Panc1 (cell line): Measurements from ENCODE around the gene CHCHD1. TPM values are rescaled to one million over a fixed set of nuclear protein-coding genes. Genes with fewer than 3 reads are reported as not detected.

Experiments used
- ATAC-seq: fragments of 200-7000 bp; cut with Tn5 transposase; 2 replicates; pipeline ENCODE4 v1.9.1; 2020; ENCODE audit warnings: mild to moderate bottlenecking, moderate library complexity
- BruUV-seq: library from RNA; stranded (reverse); fragments of 400-500 nt; replicated peaks from 2 replicates; lab custom pipeline; 2021; lab: Mats Ljungman, UMichigan
- CTCF ChIA-PET: fragments of 300-600 bp; sonication (Branson Sonifier 250); formaldehyde crosslinking; loops from one replicate; lab custom pipeline; 2022; ENCODE audit warnings: antibody characterized with exemption; lab: Charles Lee
- POLR2A ChIA-PET: fragments of 300-600 bp; sonication (Branson Sonifier 250); formaldehyde crosslinking; loops from one replicate; lab custom pipeline; 2022; ENCODE audit warnings: antibody characterized with exemption; lab: Charles Lee
- DNase-seq: peaks from one replicate; pipeline ENCODE4 v3.0.0-alpha.2; 2010; ENCODE audit warnings: low read depth, low spot score
- H3K27ac ChIP-seq: 2 replicates; pipeline ENCODE4 v1.5.1; 2011; ENCODE audit warnings: mild to moderate bottlenecking, low read length, inconsistent platforms
- H3K27me3 ChIP-seq: fragments of 200-500 bp; sonication (Bioruptor generic); 2 replicates; pipeline ENCODE4 v1.6.0; 2014; ENCODE audit warnings: low read length, inconsistent platforms; ENCODE audit not compliant: control insufficient read depth, insufficient read depth
- H3K36me3 ChIP-seq: fragments of 200-500 bp; sonication (Bioruptor generic); 2 replicates; pipeline ENCODE4 v1.5.1; 2014; ENCODE audit warnings: inconsistent platforms, mild to moderate bottlenecking, low read length, moderate library complexity; ENCODE audit not compliant: control insufficient read depth, insufficient read depth
- H3K4me1 ChIP-seq: 2 replicates; pipeline ENCODE4 v1.5.1; 2011; ENCODE audit warnings: inconsistent platforms, mild to moderate bottlenecking, low read length, moderate library complexity; ENCODE audit not compliant: control insufficient read depth, insufficient read depth
- H3K4me3 ChIP-seq, 2 experiments: 2 replicates each; pipeline ENCODE4 v1.5.1; 2011 to 2012; ENCODE audit warnings: low read depth in 2 of 2, low read length in 2 of 2, mild to moderate bottlenecking in 2 of 2, inconsistent platforms in 1 of 2, moderate library complexity in 1 of 2
- H3K9me3 ChIP-seq: fragments of 200-500 bp; sonication (Bioruptor generic); 2 replicates; pipeline ENCODE4 v1.5.1; 2014; ENCODE audit warnings: low read depth, mild to moderate bottlenecking, inconsistent platforms, low read length, moderate library complexity; ENCODE audit not compliant: control insufficient read depth, insufficient read depth
- POLR2AphosphoS5 ChIP-seq: IDR thresholded peaks from 2 replicates; pipeline ENCODE4 v1.6.1; 2012; ENCODE audit warnings: mild to moderate bottlenecking, low read depth, low read length, moderate library complexity
- SIN3A ChIP-seq: IDR thresholded peaks from 2 replicates; pipeline ENCODE4 v1.6.1; 2012; ENCODE audit warnings: low read depth, mild to moderate bottlenecking, low read length, moderate library complexity, borderline replicate concordance; ENCODE audit not compliant: insufficient read depth
- TCF7L2 ChIP-seq: IDR thresholded peaks from 2 replicates; pipeline ENCODE4 v1.6.1; 2011; ENCODE audit warnings: mild to moderate bottlenecking, low read depth, low read length, inconsistent platforms
- in situ Hi-C: cut with HindIII; loops from 2 replicates; pipeline ENCODE4 v1.10.0; 2016; ENCODE audit warnings: low sequenced_read_pairs, low pct_unique_long_range_greater_than_20kb
- intact Hi-C: fragments of 100-400 bp; cut with micrococcal nuclease; formaldehyde crosslinking; loops from one replicate; pipeline ENCODE4 v1.10.0; 2022; ENCODE audit not compliant: unreplicated experiment
- total RNA-seq: library from RNA; stranded (reverse); gene quantifications from one replicate; pipeline ENCODE4 v1.2.1, GENCODE V29; 2021; ENCODE audit not compliant: unreplicated experiment
- TF ChIP-seq, protein P1 (sequence below), 2 experiments: IDR thresholded peaks; 2 replicates each; pipeline ENCODE4 v1.6.1; 2011 to 2012; ENCODE audit warnings: low read depth in 2 of 2, control low read depth in 1 of 2, low read length in 1 of 2, mild to moderate bottlenecking in 1 of 2, moderate library complexity in 1 of 2; ENCODE audit not compliant: insufficient read depth in 1 of 2
- TF ChIP-seq, protein P2 (sequence below): fragments of 450-650 bp; IDR thresholded peaks from 2 replicates; pipeline ENCODE4 v1.5.1; 2017; ENCODE audit warnings: mild to moderate bottlenecking

Gene CHCHD1
- total RNA-seq, 1 experiment from 2014 or later = 41.2 TPM

DNA sequence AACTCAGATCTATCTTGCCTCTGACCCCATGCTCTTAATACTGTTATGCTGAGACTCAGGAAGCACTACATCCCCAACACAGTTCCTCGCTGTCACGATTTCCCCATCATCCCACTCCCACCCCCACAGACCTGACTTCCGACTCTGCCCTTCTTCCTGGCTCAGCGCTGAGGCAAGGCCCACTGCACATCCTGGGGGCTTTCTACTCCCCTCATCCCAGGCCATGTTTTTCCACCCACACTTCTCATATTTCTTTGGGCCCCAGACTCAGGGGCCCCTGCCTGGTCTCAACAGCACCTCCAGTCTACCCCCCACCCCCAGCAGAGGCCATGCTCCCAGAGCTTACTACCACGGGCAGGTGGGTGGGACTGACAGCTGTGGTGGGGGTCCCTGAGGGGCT lies 37.2 kb downstream of the CHCHD1 start:
- in situ Hi-C loops (no loop called here), intact Hi-C loops (no loop called here)
- H3K36me3 ChIP-seq = peaks cover 7% of the 10 kb centered on the region; the same call in 1 of the 2 replicates
- no TSS peak for BruUV-seq
- DNase-seq (no peak), ATAC-seq (no peak)
- TF ChIP-seq SIN3A (no peak), POLR2AphosphoS5 (no peak)
- TF ChIP-seq, protein P1, sequence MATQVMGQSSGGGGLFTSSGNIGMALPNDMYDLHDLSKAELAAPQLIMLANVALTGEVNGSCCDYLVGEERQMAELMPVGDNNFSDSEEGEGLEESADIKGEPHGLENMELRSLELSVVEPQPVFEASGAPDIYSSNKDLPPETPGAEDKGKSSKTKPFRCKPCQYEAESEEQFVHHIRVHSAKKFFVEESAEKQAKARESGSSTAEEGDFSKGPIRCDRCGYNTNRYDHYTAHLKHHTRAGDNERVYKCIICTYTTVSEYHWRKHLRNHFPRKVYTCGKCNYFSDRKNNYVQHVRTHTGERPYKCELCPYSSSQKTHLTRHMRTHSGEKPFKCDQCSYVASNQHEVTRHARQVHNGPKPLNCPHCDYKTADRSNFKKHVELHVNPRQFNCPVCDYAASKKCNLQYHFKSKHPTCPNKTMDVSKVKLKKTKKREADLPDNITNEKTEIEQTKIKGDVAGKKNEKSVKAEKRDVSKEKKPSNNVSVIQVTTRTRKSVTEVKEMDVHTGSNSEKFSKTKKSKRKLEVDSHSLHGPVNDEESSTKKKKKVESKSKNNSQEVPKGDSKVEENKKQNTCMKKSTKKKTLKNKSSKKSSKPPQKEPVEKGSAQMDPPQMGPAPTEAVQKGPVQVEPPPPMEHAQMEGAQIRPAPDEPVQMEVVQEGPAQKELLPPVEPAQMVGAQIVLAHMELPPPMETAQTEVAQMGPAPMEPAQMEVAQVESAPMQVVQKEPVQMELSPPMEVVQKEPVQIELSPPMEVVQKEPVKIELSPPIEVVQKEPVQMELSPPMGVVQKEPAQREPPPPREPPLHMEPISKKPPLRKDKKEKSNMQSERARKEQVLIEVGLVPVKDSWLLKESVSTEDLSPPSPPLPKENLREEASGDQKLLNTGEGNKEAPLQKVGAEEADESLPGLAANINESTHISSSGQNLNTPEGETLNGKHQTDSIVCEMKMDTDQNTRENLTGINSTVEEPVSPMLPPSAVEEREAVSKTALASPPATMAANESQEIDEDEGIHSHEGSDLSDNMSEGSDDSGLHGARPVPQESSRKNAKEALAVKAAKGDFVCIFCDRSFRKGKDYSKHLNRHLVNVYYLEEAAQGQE (IDR thresholded peaks at IDR 0.05; ENCODE audit: insufficient read depth in 1 of 2, low read depth in 2 of 2, low read length in 1 of 2) = no peak
- TF ChIP-seq, protein P2, sequence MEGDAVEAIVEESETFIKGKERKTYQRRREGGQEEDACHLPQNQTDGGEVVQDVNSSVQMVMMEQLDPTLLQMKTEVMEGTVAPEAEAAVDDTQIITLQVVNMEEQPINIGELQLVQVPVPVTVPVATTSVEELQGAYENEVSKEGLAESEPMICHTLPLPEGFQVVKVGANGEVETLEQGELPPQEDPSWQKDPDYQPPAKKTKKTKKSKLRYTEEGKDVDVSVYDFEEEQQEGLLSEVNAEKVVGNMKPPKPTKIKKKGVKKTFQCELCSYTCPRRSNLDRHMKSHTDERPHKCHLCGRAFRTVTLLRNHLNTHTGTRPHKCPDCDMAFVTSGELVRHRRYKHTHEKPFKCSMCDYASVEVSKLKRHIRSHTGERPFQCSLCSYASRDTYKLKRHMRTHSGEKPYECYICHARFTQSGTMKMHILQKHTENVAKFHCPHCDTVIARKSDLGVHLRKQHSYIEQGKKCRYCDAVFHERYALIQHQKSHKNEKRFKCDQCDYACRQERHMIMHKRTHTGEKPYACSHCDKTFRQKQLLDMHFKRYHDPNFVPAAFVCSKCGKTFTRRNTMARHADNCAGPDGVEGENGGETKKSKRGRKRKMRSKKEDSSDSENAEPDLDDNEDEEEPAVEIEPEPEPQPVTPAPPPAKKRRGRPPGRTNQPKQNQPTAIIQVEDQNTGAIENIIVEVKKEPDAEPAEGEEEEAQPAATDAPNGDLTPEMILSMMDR = no peak
- CTCF ChIA-PET = no interaction called here
- H3K27me3 ChIP-seq = no peaks in the 10 kb centered on the region
- POLR2A ChIA-PET = no interaction called here
- H3K27ac ChIP-seq = no peak overlapping the region
- no peak overlapping the region for H3K4me3 ChIP-seq
- no peaks in the 10 kb centered on the region for H3K9me3 ChIP-seq
- H3K4me1 ChIP-seq = no peaks in the 10 kb centered on the region

DNA sequence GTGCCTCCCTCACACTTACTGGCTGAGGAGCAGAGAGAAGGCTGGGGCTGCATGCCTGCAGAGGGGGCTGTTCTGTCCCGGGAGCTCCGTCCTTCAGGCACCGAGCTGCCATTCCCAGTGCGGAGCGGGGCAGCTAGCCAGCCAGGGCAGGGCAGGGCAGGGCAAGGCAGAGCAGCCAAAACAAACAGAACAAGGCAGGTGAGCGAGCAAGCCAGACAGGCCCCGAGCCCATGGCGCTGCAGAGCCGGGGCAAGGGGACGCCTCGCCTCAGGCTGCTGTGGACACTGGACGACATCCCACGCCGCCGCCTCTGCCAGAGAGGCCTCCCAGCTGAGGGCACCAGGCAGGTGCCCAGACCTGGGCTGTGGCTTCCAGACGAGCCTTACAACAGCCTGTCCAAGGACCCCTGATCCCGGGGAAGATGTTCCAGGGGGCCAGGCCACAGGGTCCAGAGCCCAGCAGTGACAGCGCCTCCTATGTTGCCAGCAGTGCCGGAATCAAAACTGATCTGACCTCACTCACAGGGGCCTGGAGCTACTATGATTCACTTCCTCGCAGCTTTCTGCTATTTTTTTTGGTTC lies 37.8 kb downstream of the CHCHD1 start:
- POLR2A ChIA-PET = no interaction called here
- in situ Hi-C loops = no loop called here
- DNase-seq (no peak), ATAC-seq (peak; percentile 52)
- intact Hi-C loops = no loop called here
- no TSS peak for BruUV-seq
- Histone ChIP-seq H3K4me1 (no peaks in the 10 kb centered on the region), H3K27ac (no peak overlapping the region), H3K9me3 (no peaks in the 10 kb centered on the region), H3K36me3 (peaks cover 7% of the 10 kb centered on the region; the same call in 1 of the 2 replicates), H3K27me3 (no peaks in the 10 kb centered on the region), H3K4me3 (no peak overlapping the region)
- CTCF ChIA-PET = interaction anchor here (0.6 to 1.0 kb wide), 3 partner anchors 40 to 60 kb away, joined by 3 to 4 read pairs (median 4); no protein-coding TSS in a partner anchor
- TF ChIP-seq SIN3A (no peak), POLR2AphosphoS5 (no peak), TCF7L2 (no peak)
- TF ChIP-seq, protein P2 = no peak
- TF ChIP-seq, protein P1 (IDR thresholded peaks at IDR 0.05; ENCODE audit: insufficient read depth in 1 of 2, low read depth in 2 of 2, low read length in 1 of 2) = no peak
